ENCODE results near the gene SETD7. TPM values are rescaled to one million over a fixed set of nuclear protein-coding genes. Genes with fewer than 3 reads are reported as not detected.

SETD7 gene
- total and polyA plus RNA-seq, 2 donors (not counting 3 experiments of a cell fraction or from before 2014, with no cell fraction given) = 18.8 to 39.9 TPM

GRCh38 chr4:139593091-139593564 is 37.1 kb upstream of the SETD7 start:
- H3K79me2 ChIP-seq (ENCODE audit: control insufficient read depth, insufficient read depth, low read length) = no peaks in the 10 kb centered on the region
- no peak overlapping the region for H3K9ac ChIP-seq (replicated peaks; ENCODE audit: extremely low read depth, insufficient read depth, low read length)
- BruUV-seq (replicated peaks) = no TSS peak
- no peaks in the 10 kb centered on the region for H3K9me1 ChIP-seq (replicated peaks; ENCODE audit: control insufficient read depth, extremely low read depth, insufficient read depth, low read length)
- H2AFZ ChIP-seq (ENCODE audit: low read depth, low read length) = no peak overlapping the region
- no peaks in the 10 kb centered on the region for H4K20me1 ChIP-seq (replicated peaks; ENCODE audit: control insufficient read depth, extremely low read depth, insufficient read depth, low read length)
- dilution Hi-C loops (cut with MboI; ENCODE audit: extremely low pct_ligation_motif_present, low sequenced_read_pairs) (no loop called here), intact Hi-C loops (cut with micrococcal nuclease) (no loop called here)
- ChIA-PET CTCF (interaction anchor here (1.4 kb wide), 1 partner anchor 11 kb away, joined by 5 read pairs; no protein-coding TSS in a partner anchor), POLR2A (no interaction called here)
- TF ChIP-seq POLR2AphosphoS5 (IDR thresholded peaks at IDR 0.05; ENCODE audit: insufficient read depth, low read depth, low read length) (no peak), JUN (IDR thresholded peaks at IDR 0.05; ENCODE audit: borderline replicate concordance, insufficient read depth, insufficient read length, low read depth) (no peak), POLR2A (IDR thresholded peaks at IDR 0.05; ENCODE audit: low read depth, low read length) (no peak), MYC (IDR thresholded peaks at IDR 0.05; ENCODE audit: low read depth, low read length) (no peak), FOS (IDR thresholded peaks at IDR 0.05; ENCODE audit: borderline replicate concordance, insufficient read depth, low read length) (no peak), EZH2 (IDR thresholded peaks at IDR 0.05; ENCODE audit: borderline replicate concordance, low read depth, low read length, severe bottlenecking) (no peak), GATA2 (IDR thresholded peaks at IDR 0.05; ENCODE audit: insufficient read depth, insufficient read length, low read depth, low read length) (no peak)
- TF ChIP-seq, protein P1, sequence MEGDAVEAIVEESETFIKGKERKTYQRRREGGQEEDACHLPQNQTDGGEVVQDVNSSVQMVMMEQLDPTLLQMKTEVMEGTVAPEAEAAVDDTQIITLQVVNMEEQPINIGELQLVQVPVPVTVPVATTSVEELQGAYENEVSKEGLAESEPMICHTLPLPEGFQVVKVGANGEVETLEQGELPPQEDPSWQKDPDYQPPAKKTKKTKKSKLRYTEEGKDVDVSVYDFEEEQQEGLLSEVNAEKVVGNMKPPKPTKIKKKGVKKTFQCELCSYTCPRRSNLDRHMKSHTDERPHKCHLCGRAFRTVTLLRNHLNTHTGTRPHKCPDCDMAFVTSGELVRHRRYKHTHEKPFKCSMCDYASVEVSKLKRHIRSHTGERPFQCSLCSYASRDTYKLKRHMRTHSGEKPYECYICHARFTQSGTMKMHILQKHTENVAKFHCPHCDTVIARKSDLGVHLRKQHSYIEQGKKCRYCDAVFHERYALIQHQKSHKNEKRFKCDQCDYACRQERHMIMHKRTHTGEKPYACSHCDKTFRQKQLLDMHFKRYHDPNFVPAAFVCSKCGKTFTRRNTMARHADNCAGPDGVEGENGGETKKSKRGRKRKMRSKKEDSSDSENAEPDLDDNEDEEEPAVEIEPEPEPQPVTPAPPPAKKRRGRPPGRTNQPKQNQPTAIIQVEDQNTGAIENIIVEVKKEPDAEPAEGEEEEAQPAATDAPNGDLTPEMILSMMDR (IDR thresholded peaks at IDR 0.05; ENCODE audit: extremely low read depth in 1 of 2, insufficient read depth in 1 of 2, low read depth in 1 of 2, low read length in 2 of 2) = no peak
- TF ChIP-seq, protein P2, sequence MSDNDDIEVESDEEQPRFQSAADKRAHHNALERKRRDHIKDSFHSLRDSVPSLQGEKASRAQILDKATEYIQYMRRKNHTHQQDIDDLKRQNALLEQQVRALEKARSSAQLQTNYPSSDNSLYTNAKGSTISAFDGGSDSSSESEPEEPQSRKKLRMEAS (IDR thresholded peaks at IDR 0.05; ENCODE audit: insufficient read depth, insufficient read length) = no peak
- DNase-seq (ENCODE audit: low read depth, low spot score) (peak; percentile 13), FAIRE-seq (no peak)
- no peak overlapping the region for H3K4me3 ChIP-seq (replicated peaks in 1 of 3; ENCODE audit: insufficient read depth in 1 of 3, low read depth in 1 of 3, low read length in 3 of 3)
- no peaks in the 10 kb centered on the region for H3K36me3 ChIP-seq (ENCODE audit: control insufficient read depth in 2 of 2, extremely low read depth in 1 of 2, insufficient read depth in 2 of 2, low read length in 2 of 2)
- H3K4me2 ChIP-seq (ENCODE audit: insufficient read depth, low read length) = no peak overlapping the region
- H3K9me3 ChIP-seq (replicated peaks; ENCODE audit: control insufficient read depth, insufficient read depth, low read length) = no peaks in the 10 kb centered on the region
- H3K27ac ChIP-seq (ENCODE audit: insufficient read depth, low read depth, low read length) = no peak overlapping the region
- H3K27me3 ChIP-seq (ENCODE audit: control insufficient read depth in 2 of 2, insufficient read depth in 2 of 2, low read length in 2 of 2) = peaks cover 30 to 41% of the 10 kb centered on the region in 2 experiments
- H3K4me1 ChIP-seq (ENCODE audit: control insufficient read depth, extremely low read depth, insufficient read depth, low read length) = no peaks in the 10 kb centered on the region

Data from endothelial cell of umbilical vein (primary cell).